SHP77 treated with DMSO at 0.1 percent for 48 hours (cell line): ENCODE data around the gene TENM4.
A peak's percentile ranks its signal among the peaks of the same experiment; 100 is the strongest.

ENCODE experiments used
- DNase-seq: peaks from one replicate; lab custom pipeline; 2025; lab: John Stamatoyannopoulos, UW

TENM4 gene

DNA sequence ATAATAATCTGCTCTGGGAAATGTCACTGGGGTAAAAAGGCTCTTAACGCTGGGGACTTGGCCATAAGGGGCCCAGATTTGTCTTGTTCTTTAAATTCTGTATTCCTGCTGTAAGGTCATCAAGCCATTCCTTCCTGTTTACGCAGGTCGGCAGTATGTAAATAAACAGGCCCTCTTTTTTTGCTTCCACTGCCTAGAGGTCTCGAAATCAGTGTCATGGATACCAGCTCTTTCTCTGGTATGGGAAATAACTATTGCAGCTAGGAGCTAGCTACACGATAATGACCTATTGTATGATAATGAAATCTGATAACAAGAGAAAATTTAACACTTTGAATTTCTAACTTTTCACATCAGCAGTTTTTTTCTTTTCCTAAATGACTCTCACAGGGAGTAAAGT is 657.0 kb downstream of the TENM4 start:
- DNase-seq, result no peak

DNA sequence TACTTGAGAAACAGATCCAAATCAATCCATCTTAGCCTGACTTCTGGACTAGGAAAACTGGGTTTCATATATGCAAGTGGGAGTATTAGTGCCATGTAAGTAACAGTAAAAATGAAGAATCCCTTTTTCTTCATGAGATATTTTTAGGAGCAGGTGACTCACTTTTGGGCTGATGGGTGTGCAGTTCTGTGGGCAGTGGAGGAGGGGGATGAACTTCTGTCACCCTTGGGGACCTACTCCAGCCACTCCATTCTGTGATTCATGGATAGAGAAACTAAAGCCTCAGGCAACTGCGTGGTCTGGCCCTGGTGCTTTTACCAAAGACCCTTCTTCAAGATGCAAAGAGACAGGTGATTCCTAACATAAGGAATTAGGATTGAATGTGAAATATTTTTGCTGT is 657.5 kb downstream of the TENM4 start:
- DNase-seq, result no peak

DNA sequence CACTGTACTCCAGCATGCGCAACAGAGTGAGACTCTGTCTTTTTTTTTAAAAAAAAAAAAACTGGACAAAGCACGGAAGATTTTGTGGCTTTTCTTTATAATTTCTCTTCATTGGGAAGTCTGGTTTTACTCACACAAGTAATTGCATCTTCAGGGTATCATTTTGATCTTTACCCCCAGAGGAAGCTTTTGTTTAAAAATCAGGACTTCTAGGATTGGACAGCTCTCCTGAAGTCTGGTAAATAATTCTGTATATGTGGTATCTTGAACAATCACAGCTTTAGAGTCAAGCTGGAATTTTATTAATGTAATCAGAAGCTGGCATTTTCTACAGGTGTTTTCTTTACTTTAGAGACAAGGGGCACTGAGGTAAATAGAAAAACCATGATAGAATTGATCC is 658.1 kb downstream of the TENM4 start:
- no peak for DNase-seq

DNA sequence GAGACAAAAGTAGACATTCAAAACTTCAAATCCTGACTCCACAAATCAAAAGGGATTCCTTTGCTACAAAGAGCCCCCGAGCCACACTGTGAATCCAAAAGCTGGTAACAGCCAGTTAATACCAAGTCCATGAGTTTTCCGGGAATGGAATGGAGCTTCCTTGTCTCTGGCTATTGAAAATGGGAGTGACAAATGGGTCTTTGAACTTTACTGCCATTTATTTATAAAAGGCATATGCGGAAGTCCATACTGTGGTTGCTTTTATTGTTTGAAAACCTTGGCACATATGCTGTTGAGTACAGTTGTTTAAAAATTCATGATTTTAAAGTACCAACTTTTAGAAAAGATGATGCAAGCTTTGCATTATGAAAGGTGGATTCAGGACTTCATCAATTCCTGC is 659.9 kb downstream of the TENM4 start:
- no peak for DNase-seq

DNA sequence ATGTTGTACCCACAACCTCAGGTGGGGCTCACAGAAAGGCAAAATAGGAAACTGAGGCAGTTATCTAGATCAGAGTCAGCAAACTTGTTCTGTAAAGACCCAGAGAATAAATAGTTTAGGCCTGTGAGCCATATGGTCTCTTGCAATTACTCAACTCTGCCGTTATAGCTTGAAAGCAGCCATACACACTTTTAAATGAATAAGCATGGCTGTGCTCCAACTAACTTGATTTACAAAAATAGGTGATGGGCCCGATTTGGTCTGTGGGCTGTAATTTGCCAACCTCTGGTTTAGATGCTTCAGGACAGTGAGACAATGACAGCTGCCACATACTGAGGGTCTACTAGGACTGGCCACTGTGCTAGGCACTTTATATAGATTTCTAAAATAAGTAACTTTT is 667.3 kb downstream of the TENM4 start:
- DNase-seq, result no peak

DNA sequence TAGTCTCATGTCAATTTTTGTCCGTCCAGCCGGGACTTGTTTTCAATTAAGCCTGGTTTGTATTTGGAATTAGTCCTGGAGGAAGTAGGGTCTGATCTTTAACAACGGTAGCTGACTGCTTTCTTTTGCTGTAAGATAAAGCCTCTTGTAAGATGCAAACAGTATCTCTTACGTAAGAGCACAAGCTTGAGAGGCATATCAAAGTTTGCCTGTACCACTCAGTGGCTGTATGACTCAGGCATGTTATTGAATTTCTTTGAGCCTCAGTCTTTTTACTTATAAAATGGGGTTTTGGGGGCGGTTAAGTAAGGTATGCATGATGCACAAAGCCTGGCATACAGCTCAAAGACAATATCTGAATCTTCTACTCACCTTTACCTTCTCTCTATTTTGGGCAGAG is 667.8 kb downstream of the TENM4 start:
- DNase-seq, result no peak

DNA sequence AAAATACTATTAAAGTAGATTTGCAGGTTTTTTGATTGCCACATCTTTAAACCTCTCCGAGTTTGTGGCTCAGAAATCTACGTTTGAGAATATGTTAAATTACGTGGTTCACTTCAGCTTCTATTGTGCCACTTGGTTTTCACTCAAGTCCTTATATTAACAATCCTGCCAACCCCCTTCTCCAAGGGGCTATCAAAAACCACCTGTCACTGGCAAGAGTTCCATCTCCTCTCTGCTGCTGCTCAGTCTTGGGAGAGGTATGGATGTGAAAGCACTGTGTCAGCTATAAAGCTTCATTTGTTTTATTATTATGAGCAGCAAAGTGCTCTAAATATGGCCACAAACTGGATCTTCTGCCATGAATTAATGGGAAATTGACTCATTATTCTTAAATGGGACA is 668.6 kb downstream of the TENM4 start:
- DNase-seq, result no peak

DNA sequence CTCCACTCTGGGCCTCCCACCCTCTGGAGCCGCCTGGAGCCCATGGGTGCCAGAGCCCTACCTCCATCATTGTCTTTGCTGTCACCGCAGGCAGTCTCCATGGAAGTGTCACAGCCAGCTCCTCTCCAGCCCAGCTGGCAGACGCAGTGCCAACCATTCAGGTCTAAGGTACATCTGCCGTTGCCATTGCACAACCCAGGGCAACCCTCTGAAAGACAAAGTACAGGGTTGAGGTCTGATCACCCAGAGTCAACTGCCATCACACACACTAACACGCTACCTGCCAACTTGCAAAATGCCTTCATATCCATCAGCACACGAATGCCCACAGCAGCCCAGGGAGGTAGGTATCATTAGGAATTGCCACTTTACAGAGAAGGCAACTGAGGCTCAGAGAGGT is 669.9 kb downstream of the TENM4 start:
- DNase-seq, result no peak

DNA sequence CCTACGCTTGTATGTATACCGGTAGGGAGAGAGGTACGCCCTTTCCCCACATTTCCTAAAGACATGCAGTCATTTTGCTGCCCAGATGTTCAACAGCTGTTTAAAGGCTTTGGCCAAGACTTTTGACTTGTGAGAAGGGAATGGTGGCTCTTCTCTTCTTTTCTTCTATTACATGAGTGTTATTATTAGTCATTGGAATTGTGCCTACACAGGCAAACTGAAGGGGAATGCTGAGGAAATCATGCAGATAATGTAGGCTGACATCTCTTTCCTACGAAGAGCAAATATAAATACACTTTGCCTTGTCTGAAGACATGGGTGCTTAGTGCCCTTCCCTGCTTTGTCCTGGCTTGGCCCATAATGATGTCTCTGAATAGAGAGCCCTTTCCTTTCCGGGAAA is 671.9 kb downstream of the TENM4 start:
- no peak for DNase-seq

DNA sequence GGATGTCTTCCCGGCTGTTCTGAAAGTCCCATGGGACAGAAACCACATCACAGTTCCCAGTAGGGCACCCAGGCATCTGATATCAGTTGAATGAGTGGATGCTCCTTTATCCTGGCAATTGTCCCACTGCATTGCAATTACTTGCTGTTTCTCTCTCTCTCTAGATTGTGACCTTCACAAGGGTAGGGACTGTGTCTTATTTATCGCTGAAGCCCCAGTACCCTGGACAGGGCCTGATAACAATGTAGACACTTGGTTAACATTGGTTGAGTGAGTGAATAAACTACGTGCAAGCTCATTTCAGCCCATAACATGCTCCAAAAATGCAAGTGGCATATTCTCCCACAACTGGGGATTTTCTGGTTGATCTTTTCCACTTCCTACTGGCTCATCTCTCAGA is 672.5 kb downstream of the TENM4 start:
- DNase-seq, result no peak

DNA sequence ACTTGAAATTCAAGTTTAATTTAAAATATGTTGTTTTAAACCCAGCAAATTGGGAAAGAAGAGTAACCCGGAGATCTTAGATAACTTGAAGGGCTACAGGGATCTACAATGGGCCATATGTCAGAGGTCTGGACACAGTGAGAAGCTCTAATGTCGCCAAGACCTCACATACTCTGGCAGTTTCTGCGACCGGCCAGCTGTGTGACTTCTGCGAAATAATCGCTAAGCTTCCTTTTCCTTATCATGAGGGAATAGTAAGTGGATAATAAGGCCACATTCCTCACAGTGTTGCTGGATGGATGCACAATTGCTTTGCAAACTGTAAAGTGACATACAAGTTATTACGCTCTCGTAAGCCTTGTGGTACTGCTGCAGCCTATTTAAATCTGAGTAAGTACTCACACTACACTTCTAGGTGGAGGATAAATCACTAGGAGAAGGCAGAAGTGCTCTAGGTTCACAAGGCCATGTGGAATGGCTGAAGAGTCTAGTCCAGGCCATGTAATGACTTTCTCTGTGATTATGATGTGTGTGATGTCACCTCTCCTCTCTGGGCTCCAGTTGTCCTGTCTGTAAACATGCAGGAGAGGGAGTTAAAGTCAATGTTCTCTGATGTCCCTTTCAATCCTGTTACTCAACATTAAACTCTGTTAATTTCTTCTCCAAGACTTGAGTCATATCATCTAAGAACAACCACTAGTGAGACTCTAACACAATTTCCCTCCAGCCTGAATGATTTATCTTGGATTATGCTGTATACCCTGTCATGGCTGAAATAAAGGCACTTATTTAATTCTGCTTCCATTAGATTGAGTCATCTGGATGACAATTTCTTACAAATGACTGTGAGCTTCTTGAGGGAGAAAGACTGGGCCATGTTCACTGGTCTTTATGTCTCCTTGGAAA is 673.5 kb downstream of the TENM4 start:
- DNase-seq, result no peak

DNA sequence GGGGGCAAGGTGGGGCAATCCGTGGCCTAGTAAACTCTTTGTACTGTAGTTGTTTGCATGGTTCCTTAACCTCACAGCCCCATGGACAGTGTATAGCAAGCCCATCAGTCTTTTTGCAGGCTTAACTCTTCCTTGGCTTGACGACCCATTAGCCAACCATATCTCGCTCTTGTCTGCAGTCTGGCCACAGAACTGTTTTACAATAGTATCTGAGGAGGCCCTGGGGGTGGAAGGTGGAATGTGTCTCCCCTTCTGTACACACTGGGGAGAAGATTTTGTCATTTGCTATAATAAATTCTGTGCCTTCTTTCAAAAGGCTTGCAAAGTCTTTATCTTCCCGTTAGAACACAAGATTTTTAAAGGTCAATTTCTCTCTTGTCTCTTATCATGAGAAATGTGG is 675.9 kb downstream of the TENM4 start:
- no peak for DNase-seq

DNA sequence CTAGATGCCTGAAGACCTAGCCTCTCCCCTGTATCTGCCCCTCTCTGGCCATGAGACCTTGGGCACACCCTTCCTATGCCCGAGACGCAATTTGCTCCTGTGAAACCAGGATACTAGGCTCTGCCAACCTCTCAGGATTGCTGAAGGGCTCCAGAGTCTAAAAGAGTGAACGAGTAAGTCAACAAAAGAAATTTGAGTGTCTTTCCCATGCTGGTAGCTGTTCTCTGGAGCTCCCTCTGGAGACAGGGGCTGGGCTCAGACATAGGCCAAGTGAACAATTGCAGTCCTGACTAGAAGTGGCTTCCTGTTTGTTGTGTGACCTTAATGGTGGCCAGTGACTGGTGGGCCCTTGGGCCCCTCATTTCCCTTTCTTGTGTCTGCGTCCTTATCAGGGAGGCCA is 677.2 kb downstream of the TENM4 start:
- DNase-seq, result no peak

DNA sequence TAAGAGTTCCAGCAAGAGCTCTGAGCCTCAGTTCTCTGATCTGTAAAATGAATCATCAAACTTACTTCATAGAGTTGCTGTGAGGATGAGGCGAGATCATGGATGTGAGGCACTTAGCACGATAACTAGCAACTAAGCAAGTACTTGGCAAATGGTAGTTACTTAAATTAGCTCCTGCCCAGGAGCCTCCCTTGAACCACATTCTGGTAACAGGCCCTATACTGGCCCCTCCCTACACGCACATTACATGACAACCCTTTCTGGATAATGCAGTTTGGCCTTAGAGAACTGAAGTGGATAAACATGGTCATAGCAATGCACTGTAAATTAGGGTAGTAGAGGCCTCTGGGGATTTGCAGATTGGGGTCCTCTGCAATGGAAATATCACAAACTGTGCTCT is 678.7 kb downstream of the TENM4 start:
- DNase-seq, result no peak

DNA sequence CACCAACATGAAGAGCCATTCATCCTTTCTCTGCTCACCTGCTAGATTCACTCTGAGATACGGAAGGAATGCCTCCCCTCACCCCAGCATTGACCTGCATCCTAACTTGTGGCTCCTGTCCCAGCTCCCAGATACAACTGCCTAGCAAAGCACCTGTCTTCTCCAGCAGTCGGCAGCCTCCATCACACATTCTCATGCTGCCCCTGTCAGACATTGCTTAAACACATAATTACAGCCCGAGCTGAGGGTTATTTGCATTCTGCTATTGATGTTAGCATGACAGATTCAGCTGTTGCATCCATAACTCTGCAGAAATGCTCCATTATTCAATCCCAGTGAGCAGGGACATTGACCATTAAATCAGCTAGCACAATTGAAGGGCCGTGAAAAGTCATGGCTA is 681.8 kb downstream of the TENM4 start:
- DNase-seq, result no peak

DNA sequence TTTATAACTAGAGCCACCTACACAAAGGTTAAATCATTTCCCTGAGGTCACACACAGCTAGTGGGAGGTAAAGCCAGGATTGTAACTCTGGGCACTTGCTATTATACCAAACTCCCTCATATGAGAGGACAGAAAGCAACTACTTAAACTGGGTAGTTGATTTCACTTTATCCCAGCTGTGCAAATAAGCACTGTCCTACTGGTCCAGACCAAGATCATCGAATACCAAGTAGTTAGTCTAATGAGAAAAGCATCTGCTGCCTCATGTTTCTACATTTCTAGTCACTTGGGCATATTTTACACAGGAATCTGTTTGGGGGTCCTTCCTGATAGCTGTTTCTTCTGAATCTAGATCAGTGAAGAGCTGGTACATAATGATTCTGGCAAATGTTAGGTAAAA is 687.5 kb downstream of the TENM4 start:
- no peak for DNase-seq

DNA sequence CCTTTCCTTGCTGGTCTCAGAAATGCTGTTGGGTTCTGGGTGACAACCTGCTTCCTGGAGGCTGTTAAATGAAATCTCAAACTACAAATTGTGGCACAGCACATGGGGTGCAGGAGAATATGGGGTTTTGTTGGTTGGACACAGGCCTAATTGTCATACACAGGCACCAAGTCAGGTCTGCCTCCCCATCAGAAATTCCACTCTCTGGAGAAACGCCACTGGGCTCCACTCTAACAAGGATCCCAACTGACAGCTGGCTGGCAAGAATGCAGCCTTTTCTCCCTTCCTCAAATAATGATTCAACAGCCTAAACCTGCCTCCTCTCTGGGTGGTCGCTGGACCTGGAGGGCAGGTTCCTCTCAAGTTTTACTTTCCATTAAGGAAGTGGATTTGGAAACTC is 688.3 kb downstream of the TENM4 start:
- no peak for DNase-seq

DNA sequence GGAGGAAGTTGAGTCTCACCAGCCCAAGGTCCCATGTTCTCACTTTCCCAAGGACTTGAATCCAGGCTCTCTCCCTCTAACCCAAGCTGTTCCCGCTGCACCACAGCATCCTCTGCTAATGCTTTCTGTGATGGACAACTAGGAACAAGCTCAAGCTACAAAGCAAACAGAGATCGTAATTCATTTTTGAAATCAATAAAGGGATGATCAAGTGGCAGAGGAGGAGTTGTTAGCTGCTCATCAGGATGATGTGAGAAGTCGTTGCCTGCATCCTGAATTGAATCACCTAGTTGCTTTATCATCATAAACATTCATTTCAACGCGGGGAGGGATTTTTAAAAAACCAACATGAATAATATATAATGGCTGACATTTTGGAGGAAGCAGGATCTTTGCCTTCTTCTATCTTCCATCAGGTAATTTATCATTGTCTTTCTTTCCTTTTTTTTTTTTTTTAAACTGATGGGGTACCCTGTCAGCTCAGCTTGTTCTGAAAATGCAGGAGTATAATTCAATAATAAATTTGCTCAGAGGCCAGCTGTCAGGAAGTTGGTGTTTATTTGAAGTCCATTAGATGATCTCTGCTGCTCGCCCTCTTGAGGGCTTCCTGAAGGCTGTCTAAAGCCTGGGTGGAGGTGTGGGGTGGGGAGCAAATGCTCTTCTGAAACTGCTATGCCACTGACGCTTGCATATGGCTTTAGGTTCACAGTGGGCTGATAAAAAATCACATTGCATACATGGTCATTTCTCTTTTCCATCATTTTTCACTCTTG is 691.7 kb downstream of the TENM4 start:
- peak; percentile 65 for DNase-seq

DNA sequence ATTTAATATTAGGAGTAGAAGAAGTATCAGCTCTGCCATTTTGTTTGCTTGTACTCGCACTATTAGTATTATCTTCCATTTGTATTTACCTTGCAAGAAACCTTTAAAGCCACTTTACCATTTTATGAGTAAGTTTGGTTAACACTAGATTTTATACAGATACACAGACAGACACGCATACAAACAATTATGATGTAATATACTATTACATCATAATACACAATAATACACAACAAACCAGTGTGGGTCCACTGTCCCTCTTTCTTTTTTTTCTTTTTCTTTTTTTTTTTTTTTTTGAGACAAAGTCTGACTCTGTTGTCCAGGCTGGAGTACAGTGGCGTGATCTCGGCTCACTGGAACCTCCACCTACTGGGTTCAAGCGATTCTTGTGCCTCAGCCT is 695.9 kb downstream of the TENM4 start:
- no peak for DNase-seq

DNA sequence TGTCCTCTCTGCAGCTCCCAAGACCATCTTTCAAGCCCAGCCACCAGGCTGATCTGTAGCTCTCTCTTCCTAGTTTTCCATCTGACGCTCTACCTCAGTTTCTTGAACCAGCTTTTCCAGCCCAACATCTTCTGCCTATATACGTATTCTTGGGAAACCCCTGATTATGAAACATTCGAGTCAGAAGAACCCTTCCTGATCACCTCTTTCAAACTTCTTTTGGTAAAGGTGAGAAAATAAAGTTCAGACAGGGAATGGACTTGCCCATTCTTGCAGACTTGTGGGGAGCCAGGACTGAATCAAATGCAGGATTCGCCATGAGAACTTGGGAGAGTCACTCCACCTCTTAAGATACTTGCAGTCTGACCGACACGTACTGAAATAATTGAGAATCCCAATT is 696.6 kb downstream of the TENM4 start:
- DNase-seq, result no peak

DNA sequence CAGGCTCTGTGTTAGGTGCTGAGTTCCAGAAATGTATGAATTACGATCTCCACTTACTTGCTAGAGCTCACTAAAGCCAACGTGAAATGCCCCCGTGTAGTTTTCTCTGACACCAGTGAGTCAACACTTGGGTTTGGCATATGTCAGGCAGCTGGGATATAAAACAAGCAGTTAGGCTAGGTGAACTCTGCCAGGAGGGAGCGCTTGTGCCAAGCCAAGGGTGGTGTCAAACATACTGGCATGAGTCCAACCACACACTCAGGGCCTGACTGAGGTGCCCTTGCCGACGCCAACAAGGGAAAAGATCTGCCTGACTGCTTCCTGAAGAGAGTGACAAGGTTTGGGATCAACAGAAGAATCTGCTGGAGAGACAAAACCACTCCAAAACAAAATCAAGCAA is 698.4 kb downstream of the TENM4 start:
- peak; percentile 74 for DNase-seq

DNA sequence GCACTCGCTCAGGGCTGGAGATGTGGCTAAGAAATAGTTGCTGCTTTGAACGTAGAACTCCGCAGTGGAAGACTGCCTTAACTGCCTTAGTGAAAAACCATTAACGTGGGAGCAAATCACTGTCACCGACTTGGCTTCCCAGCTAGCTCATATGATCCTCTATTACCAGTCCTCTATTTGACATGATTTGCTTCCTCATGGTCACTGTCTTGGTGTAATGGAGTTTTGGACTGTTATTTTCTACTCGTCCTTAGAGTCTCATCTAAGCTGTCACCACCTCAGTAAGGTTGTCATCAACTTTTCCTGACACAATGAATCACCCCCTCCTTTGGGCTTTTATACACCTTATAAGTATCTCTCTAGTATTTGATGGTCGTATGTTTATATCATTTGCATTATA is 699.1 kb downstream of the TENM4 start:
- no peak for DNase-seq
